Measurements from ENCODE around the gene AMFR.

- TF ChIP-seq CTCF (conservative IDR thresholded peaks at IDR 0.05 in 1 of 2, IDR thresholded peaks at IDR 0.05 in 1 of 2; ENCODE audit: extremely low read depth in 1 of 2, insufficient read depth in 1 of 2, low read depth in 1 of 2, low read length in 2 of 2) (no peak), EZH2 (IDR thresholded peaks at IDR 0.05; ENCODE audit: borderline replicate concordance, low read length) (no peak)
Measured at GRCh38 chr16:56344518-56345405, 80.6 kb downstream of the AMFR start.
